HG02763 (cell line): ENCODE measurements around the gene FBXW7.
A peak's percentile ranks its signal among the peaks of the same experiment; 100 is the strongest.

Experiments
- ATAC-seq: cut with Tn5 transposase; IDR thresholded peaks from one replicate; pipeline ENCODE4 v1.9.1; 2021; ENCODE audit warnings: mild to moderate bottlenecking, moderate library complexity; ENCODE audit not compliant: unreplicated experiment

Gene FBXW7, protein sequence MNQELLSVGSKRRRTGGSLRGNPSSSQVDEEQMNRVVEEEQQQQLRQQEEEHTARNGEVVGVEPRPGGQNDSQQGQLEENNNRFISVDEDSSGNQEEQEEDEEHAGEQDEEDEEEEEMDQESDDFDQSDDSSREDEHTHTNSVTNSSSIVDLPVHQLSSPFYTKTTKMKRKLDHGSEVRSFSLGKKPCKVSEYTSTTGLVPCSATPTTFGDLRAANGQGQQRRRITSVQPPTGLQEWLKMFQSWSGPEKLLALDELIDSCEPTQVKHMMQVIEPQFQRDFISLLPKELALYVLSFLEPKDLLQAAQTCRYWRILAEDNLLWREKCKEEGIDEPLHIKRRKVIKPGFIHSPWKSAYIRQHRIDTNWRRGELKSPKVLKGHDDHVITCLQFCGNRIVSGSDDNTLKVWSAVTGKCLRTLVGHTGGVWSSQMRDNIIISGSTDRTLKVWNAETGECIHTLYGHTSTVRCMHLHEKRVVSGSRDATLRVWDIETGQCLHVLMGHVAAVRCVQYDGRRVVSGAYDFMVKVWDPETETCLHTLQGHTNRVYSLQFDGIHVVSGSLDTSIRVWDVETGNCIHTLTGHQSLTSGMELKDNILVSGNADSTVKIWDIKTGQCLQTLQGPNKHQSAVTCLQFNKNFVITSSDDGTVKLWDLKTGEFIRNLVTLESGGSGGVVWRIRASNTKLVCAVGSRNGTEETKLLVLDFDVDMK

DNA sequence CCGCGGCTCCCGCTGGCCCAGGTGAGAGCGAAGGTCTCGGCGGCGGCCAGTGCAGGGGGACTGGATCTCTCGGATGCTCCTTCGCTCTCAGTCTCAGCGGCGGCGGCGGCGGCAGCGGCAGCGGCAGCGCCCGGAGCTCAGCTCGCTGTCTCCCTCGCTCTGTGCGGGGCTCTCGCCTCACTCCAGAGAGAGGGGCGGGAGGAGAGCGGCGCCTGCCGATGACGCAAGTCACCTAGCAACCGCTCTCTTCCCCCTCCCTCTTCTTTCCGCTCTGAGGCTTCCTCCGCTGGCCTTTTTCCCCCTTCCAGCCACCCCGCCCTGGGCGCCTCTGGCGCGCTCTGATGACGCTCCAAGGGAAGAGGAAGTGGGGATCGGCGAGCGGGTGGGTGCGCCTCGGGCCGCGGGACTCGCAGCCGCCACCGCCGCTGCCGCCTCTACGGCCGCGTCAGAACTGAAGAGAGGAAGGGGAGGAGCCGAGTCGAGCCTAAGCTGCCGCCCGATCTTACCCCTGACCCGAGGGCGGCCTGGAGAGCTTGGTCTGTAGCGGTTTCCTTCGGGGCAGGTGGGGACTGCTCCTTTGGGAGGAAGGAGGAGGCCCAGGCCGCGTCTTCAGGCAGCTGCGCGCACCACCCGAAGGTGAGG, at the start of gene FBXW7:
Gene FBXW7, minus strand, starts transcription at position 190 of the 642 bp plus-strand sequence. CDS start 124,289 bp downstream, outside the sequence.
- ATAC-seq: peak; percentile 78

- ATAC-seq: peak; percentile 71
These were observed 49.1 kb upstream of the FBXW7 start for GRCh38 chr4:152585023-152585441.

GRCh38 chr4:152581536-152582160, 45.8 kb upstream of the FBXW7 start:
- no peak for ATAC-seq

DNA sequence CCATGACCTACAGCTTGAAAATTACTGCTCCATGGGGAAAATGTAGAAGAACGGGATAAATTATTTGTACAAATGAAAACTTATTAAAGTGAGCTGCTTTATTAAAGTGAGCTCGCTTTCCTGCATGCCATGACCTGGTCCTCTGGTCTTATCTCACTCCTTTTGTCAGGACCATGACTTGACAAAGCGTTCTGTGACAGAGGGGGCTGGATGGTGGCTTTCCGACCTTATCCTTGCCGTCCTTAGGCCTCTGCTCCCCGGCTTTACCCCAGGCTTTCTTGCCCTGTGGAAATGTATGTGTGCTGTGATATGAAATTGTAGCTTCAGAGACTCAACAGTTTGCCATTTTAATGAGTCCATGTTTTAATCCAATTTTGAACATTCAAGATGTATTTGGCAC, 44.0 kb upstream of the FBXW7 start:
- ATAC-seq: no peak

DNA sequence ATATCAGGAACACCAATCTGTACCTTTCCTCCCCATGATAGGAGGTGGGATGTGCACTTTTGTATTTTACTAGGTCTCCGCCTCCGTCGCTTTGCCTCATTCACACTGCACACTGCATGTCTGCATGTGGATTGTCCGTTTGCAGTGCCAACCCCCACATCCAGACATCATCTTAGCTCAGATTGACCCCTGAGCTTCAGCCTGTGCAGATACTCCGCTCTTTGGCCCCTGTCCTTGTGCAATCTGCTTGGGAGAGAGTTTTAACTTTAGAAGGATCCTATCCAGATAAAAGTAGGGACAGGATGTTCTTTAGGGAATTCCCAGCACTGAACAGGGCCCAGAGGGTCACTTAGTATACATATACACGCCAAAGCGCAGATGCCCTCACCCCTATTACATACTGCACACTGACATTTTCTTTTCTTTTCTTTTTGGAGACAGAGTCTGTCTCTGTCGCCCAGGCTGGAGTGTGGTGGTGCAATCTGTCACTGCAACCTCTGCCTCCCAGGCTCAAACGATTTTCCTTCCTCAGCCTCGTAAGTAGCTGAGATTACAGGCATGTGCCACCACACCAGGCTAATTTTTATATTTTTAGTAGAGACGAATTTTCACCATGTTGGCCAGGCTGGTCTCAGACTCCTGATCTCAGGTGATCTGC, 43.3 kb upstream of the FBXW7 start:
- no peak for ATAC-seq

GRCh38 chr4:152578670-152579069, 42.8 kb upstream of the FBXW7 start:
- ATAC-seq: no peak

- no peak for ATAC-seq
These were observed 42.0 kb upstream of the FBXW7 start for GRCh38 chr4:152577708-152578396.

GRCh38 chr4:152575533-152575932, 39.6 kb upstream of the FBXW7 start:
- ATAC-seq: no peak

GRCh38 chr4:152573861-152574260, 38.0 kb upstream of the FBXW7 start:
- no peak for ATAC-seq

DNA sequence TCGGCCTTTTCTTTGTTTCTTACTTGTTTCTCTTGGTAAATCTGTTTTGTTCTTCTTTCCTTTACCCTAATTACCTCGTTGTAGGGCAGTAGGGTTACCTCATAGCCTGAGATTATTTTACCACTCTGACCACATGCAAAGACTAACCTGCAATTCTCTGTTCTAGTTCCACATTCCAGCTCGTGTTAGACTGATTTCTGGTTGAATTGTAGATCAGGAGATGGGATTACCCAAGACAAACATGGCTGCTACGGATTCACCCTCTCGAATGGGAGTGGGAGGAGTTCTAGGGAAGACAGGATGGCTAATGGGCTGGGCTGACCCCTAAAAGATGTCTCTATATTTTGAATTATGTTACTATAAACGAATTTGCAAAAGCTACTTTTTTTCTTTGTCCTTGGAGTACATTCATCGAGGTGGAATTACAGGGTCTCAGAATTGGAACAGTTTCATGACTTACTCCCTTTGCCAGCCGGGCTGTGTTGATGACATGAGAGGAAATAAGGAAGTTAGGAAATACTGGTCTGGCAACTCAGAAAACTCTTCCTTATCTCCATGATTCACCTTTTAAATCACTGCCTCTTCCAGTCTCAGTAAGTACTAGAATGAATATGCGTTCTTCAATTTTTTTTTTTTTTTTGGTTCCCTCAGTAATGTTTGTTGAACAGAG, 36.7 kb upstream of the FBXW7 start:
- peak; percentile 60 for ATAC-seq

- no peak for ATAC-seq
These were observed 35.9 kb upstream of the FBXW7 start for GRCh38 chr4:152571770-152572169.

GRCh38 chr4:152571296-152571695, 35.4 kb upstream of the FBXW7 start:
- no peak for ATAC-seq

GRCh38 chr4:152565333-152565732, 29.4 kb upstream of the FBXW7 start:
- ATAC-seq: no peak

DNA sequence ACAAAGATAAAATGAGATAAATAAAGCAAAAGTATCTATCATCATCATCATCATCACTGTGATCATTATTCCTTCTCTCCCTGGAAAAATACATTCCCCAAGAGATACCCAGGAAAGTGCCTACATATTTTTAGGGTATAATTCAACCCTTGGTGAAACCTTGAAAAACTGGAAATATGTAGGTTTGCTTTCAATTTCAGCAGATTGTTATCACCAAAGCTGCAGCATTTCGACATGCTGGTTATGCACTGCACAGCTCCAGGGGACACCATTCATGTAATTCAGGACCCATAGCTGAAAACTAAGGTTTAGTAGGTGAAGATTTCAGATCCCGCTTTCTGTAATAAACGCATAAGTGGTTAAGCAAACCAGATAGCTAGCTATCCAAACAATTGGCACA, 28.4 kb upstream of the FBXW7 start:
- ATAC-seq: no peak

- ATAC-seq: no peak
These were observed 27.3 kb upstream of the FBXW7 start for GRCh38 chr4:152563209-152563608.

GRCh38 chr4:152559641-152560040, 23.7 kb upstream of the FBXW7 start:
- ATAC-seq: no peak

GRCh38 chr4:152558396-152558795, 22.5 kb upstream of the FBXW7 start:
- no peak for ATAC-seq

GRCh38 chr4:152556834-152557233, 20.9 kb upstream of the FBXW7 start:
- no peak for ATAC-seq

DNA sequence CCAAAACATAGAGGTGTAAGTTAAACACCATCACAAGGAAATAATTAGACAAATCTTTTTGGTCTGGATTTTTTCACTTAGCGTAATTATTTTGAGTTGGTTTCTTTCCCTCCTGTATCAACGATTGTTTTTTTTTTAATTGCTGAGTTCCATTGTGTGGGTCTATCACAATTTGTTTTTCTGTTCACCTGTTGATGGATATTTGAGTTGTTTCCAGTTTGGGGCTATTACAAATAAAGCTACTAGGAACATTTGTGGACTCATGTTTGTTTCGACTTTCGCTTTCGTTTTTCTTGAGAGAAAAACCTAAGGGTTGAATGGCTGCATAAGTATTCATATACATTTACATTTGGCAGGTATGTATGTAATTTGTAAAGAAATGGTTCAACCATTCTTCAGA, 20.4 kb upstream of the FBXW7 start:
- no peak for ATAC-seq

GRCh38 chr4:152554742-152555141, 18.9 kb upstream of the FBXW7 start:
- ATAC-seq: no peak
